LNCaP clone FGC (cell line): ENCODE data around the gene TARS3.

ENCODE experiments used
- DNase-seq: peaks from one replicate; pipeline ENCODE4 v3.0.0-alpha.2; 2011; ENCODE audit warnings: low read depth
- H3K4me3 ChIP-seq: 2 replicates; pipeline ENCODE4 v1.5.1; 2011; ENCODE audit warnings: mild to moderate bottlenecking, low read depth, low read length, control low read depth
- CTCF ChIP-seq: IDR thresholded peaks from 2 replicates; pipeline ENCODE4 v1.5.1; 2012; ENCODE audit warnings: mild to moderate bottlenecking; ENCODE audit not compliant: control insufficient read depth, insufficient read depth; ENCODE audit errors: extremely low read depth

The TARS3 gene

GRCh38 chr15:101697488-101697887 is 26.8 kb downstream of the TARS3 start:
- no peak overlapping the region for H3K4me3 ChIP-seq
- no peak for DNase-seq
- TF ChIP-seq CTCF, result no peak

GRCh38 chr15:101696829-101697228 is 27.4 kb downstream of the TARS3 start:
- no peak for DNase-seq
- TF ChIP-seq CTCF, result no peak
- H3K4me3 ChIP-seq, result no peak overlapping the region

GRCh38 chr15:101694261-101694660 is 30.0 kb downstream of the TARS3 start:
- no peak overlapping the region for H3K4me3 ChIP-seq
- 0 out of 2 replicates have a peak, but pooled peaks have one; percentile 7 for TF ChIP-seq CTCF
- no peak for DNase-seq

DNA sequence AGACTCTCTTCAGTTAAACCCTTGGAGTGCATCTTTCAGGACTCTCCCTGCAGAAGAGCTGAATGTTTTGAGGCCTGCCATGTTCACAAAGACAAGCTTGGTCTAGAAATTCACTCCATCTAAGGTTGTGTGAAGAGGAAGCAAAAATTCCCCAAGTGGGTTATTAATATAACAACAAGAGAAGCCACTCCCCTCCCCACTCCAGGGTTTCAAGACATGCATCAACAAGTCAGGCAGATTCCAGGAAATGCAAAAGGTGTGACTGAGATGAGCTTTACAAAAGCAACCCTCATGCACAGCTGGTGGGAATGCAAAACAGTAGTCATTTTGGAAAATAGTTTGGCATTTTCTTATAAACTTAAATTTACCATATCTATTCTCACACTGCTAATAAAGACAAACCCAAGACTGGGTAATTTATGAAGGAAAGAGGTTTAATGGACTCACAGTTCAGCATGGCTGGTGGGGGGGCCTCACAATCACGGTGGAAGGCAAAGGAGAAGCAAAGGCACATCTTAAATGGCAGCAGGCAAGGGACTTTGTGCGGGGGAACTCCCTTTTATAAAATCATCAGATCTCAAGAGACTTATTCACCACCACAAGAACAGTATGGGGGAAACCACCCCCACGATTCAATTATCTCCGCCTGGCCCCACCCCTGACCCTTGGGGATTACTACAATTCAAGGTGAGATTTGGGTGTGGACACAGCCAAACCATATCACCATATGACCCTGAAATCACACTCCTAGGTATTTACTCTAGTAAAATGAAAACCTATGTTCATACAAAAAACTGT is 31.3 kb downstream of the TARS3 start:
- no peak overlapping the region for H3K4me3 ChIP-seq
- no peak for TF ChIP-seq CTCF

GRCh38 chr15:101689901-101690300 is 34.4 kb downstream of the TARS3 start:
- no peak overlapping the region for H3K4me3 ChIP-seq
- no peak for DNase-seq
- TF ChIP-seq CTCF, result no peak

More for the DNA sequence above, 31.3 kb downstream of the TARS3 start:
- DNase-seq, result no peak

DNA sequence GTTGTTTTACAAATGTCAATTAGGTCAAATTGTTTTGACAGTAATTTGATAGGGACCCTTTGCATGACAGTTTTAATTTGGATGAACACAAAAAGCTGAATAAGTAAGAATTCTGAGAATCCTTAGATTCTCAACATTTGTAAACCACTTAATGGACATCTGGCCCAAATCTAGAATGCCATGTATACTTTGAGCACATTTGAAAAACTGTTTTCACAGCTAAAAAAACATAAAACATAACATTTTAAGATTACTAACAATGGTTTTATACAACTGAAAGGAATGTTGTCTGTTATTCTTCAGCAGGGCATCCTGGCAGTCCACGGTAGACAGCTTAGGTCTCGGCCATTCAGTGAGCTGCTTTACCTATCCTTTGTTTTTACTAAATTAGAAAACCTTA is 37.6 kb downstream of the TARS3 start:
- no peak overlapping the region for H3K4me3 ChIP-seq
- TF ChIP-seq CTCF, result no peak

GRCh38 chr15:101684877-101685276 is 39.4 kb downstream of the TARS3 start:
- TF ChIP-seq CTCF, result no peak
- H3K4me3 ChIP-seq, result no peak overlapping the region
- DNase-seq, result no peak

More for the DNA sequence above, 37.6 kb downstream of the TARS3 start:
- no peak for DNase-seq
